SIG-M5 treated with dmso at 0.1 percent for 504 hours (cell line): Measurements from ENCODE around the gene RALGPS1.
A peak's percentile ranks its signal among the peaks of the same experiment; 100 is the strongest.

Experiments
- DNase-seq: peaks from one replicate; lab custom pipeline; 2025; ENCODE audit not compliant: unreplicated experiment; lab: John Stamatoyannopoulos, UW

Gene RALGPS1

GRCh38 chr9:127149010-127149409 is 234.4 kb downstream of the RALGPS1 start:
- no peak for DNase-seq

GRCh38 chr9:127149463-127150390 is 235.1 kb downstream of the RALGPS1 start:
- DNase-seq, result no peak

- DNase-seq, result no peak
Observed at GRCh38 chr9:127153501-127153900, 238.9 kb downstream of the RALGPS1 start.

- no peak for DNase-seq
Observed at GRCh38 chr9:127154003-127154389, 239.4 kb downstream of the RALGPS1 start.

GRCh38 chr9:127154390-127155191 is 240.0 kb downstream of the RALGPS1 start:
- DNase-seq, result peak; percentile 25

- no peak for DNase-seq
Observed at GRCh38 chr9:127155314-127155960, 240.9 kb downstream of the RALGPS1 start.

- DNase-seq, result no peak
Observed at GRCh38 chr9:127158786-127159324, 244.3 kb downstream of the RALGPS1 start.

- no peak for DNase-seq
Observed at GRCh38 chr9:127159325-127159801, 244.8 kb downstream of the RALGPS1 start.

- DNase-seq, result no peak
Observed at GRCh38 chr9:127159949-127160610, 245.5 kb downstream of the RALGPS1 start.

GRCh38 chr9:127161081-127161624 is 246.6 kb downstream of the RALGPS1 start:
- no peak for DNase-seq

GRCh38 chr9:127162046-127162863 is 247.7 kb downstream of the RALGPS1 start:
- DNase-seq, result peak; percentile 44

GRCh38 chr9:127162864-127163365 is 248.3 kb downstream of the RALGPS1 start:
- no peak for DNase-seq

GRCh38 chr9:127163409-127163808 is 248.8 kb downstream of the RALGPS1 start:
- peak; percentile 81 for DNase-seq

- DNase-seq, result no peak
Observed at GRCh38 chr9:127165116-127165515, 250.5 kb downstream of the RALGPS1 start.

GRCh38 chr9:127166111-127166510 is 251.5 kb downstream of the RALGPS1 start:
- DNase-seq, result peak; percentile 6

GRCh38 chr9:127166651-127167524 is 252.3 kb downstream of the RALGPS1 start:
- DNase-seq, result no peak

- no peak for DNase-seq
Observed at GRCh38 chr9:127167560-127168326, 253.2 kb downstream of the RALGPS1 start.
